GM23338 (cell line): ENCODE results near the gene MANEAL.

Experiments used
- CREB1 ChIP-seq: fragments of 250-450 bp; sonication (Bioruptor Pico); IDR thresholded peaks from 2 replicates; pipeline ENCODE4 v1.5.0; 2020; ENCODE audit warnings: low read depth, mild to moderate bottlenecking, moderate library complexity
- CTCF ChIP-seq, 2 experiments: fragments of 200-600 bp in 1 of 2; sonication (generic) in 1 of 2; conservative IDR thresholded peaks; 2 replicates each; pipeline versions ENCODE4 v1.5.1 to v1.6.1; 2016 to 2017; ENCODE audit warnings: antibody characterized with exemption in 2 of 2, low read depth in 2 of 2, mild to moderate bottlenecking in 2 of 2, moderate library complexity in 1 of 2
- ETS1 ChIP-seq: IDR thresholded peaks from 2 replicates; pipeline ENCODE4 v1.6.1; 2016; ENCODE audit warnings: antibody characterized with exemption
- EZH2 ChIP-seq: fragments of 200-600 bp; sonication (generic); IDR thresholded peaks from one replicate; pipeline ENCODE4 v1.8.0; 2017; ENCODE audit warnings: antibody characterized with exemption, mild to moderate bottlenecking, low read depth; ENCODE audit not compliant: unreplicated experiment
- EZH2phosphoT487 ChIP-seq: fragments of 200-600 bp; sonication (generic); IDR thresholded peaks from one replicate; pipeline ENCODE4 v1.8.1; 2018; ENCODE audit warnings: antibody characterized with exemption; ENCODE audit not compliant: unreplicated experiment
- JUNB ChIP-seq: IDR thresholded peaks from one replicate; pipeline ENCODE4 v1.6.1; 2016; ENCODE audit warnings: antibody characterized with exemption; ENCODE audit not compliant: unreplicated experiment
- POLR2AphosphoS5 ChIP-seq: IDR thresholded peaks from 2 replicates; pipeline ENCODE4 v1.6.1; 2016; ENCODE audit warnings: antibody characterized with exemption, low read depth
- REST ChIP-seq: IDR thresholded peaks from one replicate; pipeline ENCODE4 v1.6.1; 2018; ENCODE audit warnings: antibody characterized with exemption; ENCODE audit not compliant: unreplicated experiment

GRCh38 chr1:37795340-37796125 is 1.9 kb downstream of the MANEAL start:
- TF ChIP-seq EZH2, result peak; percentile 3
- TF ChIP-seq CTCF (conservative IDR thresholded peaks at IDR 0.05; ENCODE audit: low read depth in 2 of 2), result no peak
- no peak for TF ChIP-seq POLR2AphosphoS5
- no peak for TF ChIP-seq JUNB
- peak; percentile 32; the same call in 1 of the 2 replicates for TF ChIP-seq ETS1
- peak; percentile 21; the same call in 1 of the 2 replicates for TF ChIP-seq CREB1 (CRISPR knock-in tag)
- peak; percentile 99 for TF ChIP-seq REST
- TF ChIP-seq EZH2phosphoT487, result no peak
